ENCODE data around the gene GPRC5A.

GRCh38 chr12:12887471-12887870 lies 3.9 kb upstream of the GPRC5A start:
- TF ChIP-seq EP300 (IDR thresholded peaks at IDR 0.05; ENCODE audit: low read depth) (no peak), CTCF (IDR thresholded peaks at IDR 0.05) (no peak), POLR2AphosphoS5 (IDR thresholded peaks at IDR 0.05) (no peak)
